ENCODE results near the gene SH3PXD2A.

DNA sequence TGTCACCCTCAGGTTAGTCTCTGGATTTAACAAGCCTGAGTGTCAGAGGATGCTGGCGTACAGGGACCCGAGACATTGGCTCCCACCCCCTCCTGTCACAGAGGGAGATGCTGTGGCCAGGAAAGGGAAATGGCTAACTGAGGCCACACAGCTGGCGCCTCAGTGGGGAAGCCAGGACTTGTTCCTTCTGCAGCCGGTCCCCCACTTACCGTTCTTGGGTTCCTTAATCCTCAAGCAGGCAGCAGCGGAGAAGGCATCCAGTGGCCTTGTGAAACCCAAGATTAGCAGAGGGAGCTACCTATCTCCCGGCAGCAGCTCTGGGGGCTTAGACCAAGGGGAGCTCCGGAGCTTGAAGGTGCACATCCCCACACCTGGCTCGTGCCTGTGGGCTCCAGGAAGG, 296.5 kb downstream of the SH3PXD2A start:
- TF ChIP-seq GATA2 (IDR thresholded peaks at IDR 0.05; ENCODE audit: low read depth, low read length) (no peak), GATA3 (IDR thresholded peaks at IDR 0.05; ENCODE audit: low read depth, low read length) (no peak)

Data from SH-SY5Y (cell line).